HepG2 (cell line): ENCODE data around the gene NTN5. TPM values are rescaled to one million over a fixed set of nuclear protein-coding genes. Genes with fewer than 3 reads are reported as not detected.

ENCODE experiments used
- EP300 ChIP-seq, 3 experiments: sonication (generic) in 1 of 3; formaldehyde crosslinking in 1 of 3; IDR thresholded peaks; 2 replicates each; pipeline versions ENCODE4 v1.5.1 to v1.6.1; 2011 to 2020; ENCODE audit warnings: low read depth in 2 of 3, low read length in 2 of 3, borderline replicate concordance in 1 of 3, improper control_type of control experiment in 1 of 3, mild to moderate bottlenecking in 1 of 3, missing genetic modification reagents in 1 of 3, moderate library complexity in 1 of 3
- FOXC1 ChIP-seq: sonication (generic); formaldehyde crosslinking; IDR thresholded peaks from 2 replicates; pipeline ENCODE4 v1.8.0; 2022; ENCODE audit warnings: mild to moderate bottlenecking, missing genetic modification reagents, borderline replicate concordance
- FOXM1 ChIP-seq: sonication (generic); formaldehyde crosslinking; IDR thresholded peaks from 2 replicates; pipeline ENCODE4 v1.5.0; 2020; ENCODE audit warnings: missing genetic modification reagents
- IKZF1 ChIP-seq: fragments of 450-650 bp; IDR thresholded peaks from 2 replicates; pipeline ENCODE4 v1.7.1; 2016
- NAIF1 ChIP-seq: sonication (generic); formaldehyde crosslinking; IDR thresholded peaks from 2 replicates; pipeline ENCODE4 v1.5.0; 2020; ENCODE audit warnings: mild to moderate bottlenecking, missing genetic modification reagents, borderline replicate concordance
- SUZ12 ChIP-seq: fragments of 150-350 bp; IDR thresholded peaks from 2 replicates; pipeline ENCODE4 v1.6.1; 2014; ENCODE audit warnings: low read depth, low read length
- TEAD3 ChIP-seq: optimal IDR thresholded peaks from 2 replicates; pipeline ENCODE3; 2016; ENCODE audit warnings: borderline replicate concordance
- ZBTB4 ChIP-seq: sonication (generic); formaldehyde crosslinking; IDR thresholded peaks from 2 replicates; pipeline ENCODE4 v1.4.0; 2020; ENCODE audit warnings: missing genetic modification reagents, mild to moderate bottlenecking, borderline replicate concordance
- ZFP37 ChIP-seq: sonication (generic); formaldehyde crosslinking; IDR thresholded peaks from 2 replicates; pipeline ENCODE4 v1.4.0; 2020; ENCODE audit warnings: missing genetic modification reagents, borderline replicate concordance
- ZNF20 ChIP-seq: sonication (generic); formaldehyde crosslinking; IDR thresholded peaks from 2 replicates; pipeline ENCODE4 v1.4.0; 2020; ENCODE audit warnings: mild to moderate bottlenecking, moderate library complexity, missing genetic modification reagents
- ZNF383 ChIP-seq: sonication (generic); formaldehyde crosslinking; IDR thresholded peaks from 2 replicates; pipeline ENCODE4 v1.4.0; 2020; ENCODE audit warnings: missing genetic modification reagents, mild to moderate bottlenecking, borderline replicate concordance
- ZNF703 ChIP-seq: sonication (generic); formaldehyde crosslinking; IDR thresholded peaks from 2 replicates; pipeline ENCODE4 v1.5.1; 2020; ENCODE audit warnings: missing genetic modification reagents, mild to moderate bottlenecking, moderate library complexity, borderline replicate concordance
- polyA plus RNA-seq, 8 experiments: library from polyadenylated mRNA; depleted of rRNA in 3 of 8; stranded (reverse) in 7 of 8; unstranded in 1 of 8; fragments of >200 nt; fragmentation: Illumina TruSeq in 4 of 8; extraction: Trizol in 4 of 8; gene quantifications; 2 replicates each; pipeline versions ENCODE4 v1.2.1 to v1.2.3, GENCODE V29; 2011 to 2016; ENCODE audit warnings: low read depth in 4 of 8, missing spikeins in 1 of 8, mixed read lengths in 1 of 8; ENCODE audit not compliant: insufficient read depth in 1 of 8
- total RNA-seq, 5 experiments: library from RNA; depleted of rRNA; stranded (reverse); fragments of >200 nt; fragmentation: Illumina TruSeq; extraction: Trizol; gene quantifications; 2 replicates each; pipeline ENCODE4 v1.2.3, GENCODE V29; 2016; ENCODE audit warnings: low read depth in 1 of 5
- TF ChIP-seq, protein P1 (sequence below): sonication (generic); formaldehyde crosslinking; IDR thresholded peaks from 2 replicates; pipeline ENCODE4 v1.5.0; 2020; ENCODE audit warnings: mild to moderate bottlenecking, missing genetic modification reagents

NTN5 gene
- total and polyA plus RNA-seq, 2 of the 13 experiments (the other 11 are each of a cell fraction or from before 2014, with no cell fraction given), result 0.05 TPM; not detected in 1

GRCh38 chr19:48644839-48645619 is 27.8 kb downstream of the NTN5 start (continued):
- no peak for TF ChIP-seq EP300 (IDR thresholded peaks at IDR 0.05; ENCODE audit: low read depth in 2 of 2, low read length in 2 of 2)
- no peak for TF ChIP-seq EP300 (CRISPR knock-in tag; IDR thresholded peaks at IDR 0.05; ENCODE audit: borderline replicate concordance)
- TF ChIP-seq FOXC1, result no peak
- TF ChIP-seq, protein P1, sequence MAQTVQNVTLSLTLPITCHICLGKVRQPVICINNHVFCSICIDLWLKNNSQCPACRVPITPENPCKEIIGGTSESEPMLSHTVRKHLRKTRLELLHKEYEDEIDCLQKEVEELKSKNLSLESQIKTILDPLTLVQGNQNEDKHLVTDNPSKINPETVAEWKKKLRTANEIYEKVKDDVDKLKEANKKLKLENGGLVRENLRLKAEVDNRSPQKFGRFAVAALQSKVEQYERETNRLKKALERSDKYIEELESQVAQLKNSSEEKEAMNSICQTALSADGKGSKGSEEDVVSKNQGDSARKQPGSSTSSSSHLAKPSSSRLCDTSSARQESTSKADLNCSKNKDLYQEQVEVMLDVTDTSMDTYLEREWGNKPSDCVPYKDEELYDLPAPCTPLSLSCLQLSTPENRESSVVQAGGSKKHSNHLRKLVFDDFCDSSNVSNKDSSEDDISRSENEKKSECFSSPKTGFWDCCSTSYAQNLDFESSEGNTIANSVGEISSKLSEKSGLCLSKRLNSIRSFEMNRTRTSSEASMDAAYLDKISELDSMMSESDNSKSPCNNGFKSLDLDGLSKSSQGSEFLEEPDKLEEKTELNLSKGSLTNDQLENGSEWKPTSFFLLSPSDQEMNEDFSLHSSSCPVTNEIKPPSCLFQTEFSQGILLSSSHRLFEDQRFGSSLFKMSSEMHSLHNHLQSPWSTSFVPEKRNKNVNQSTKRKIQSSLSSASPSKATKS, result no peak
- TF ChIP-seq TEAD3 (CRISPR knock-in tag), result no peak
- TF ChIP-seq ZNF20 (CRISPR knock-in tag), result no peak
- TF ChIP-seq ZNF383 (CRISPR knock-in tag), result no peak
- no peak for TF ChIP-seq ZNF703 (CRISPR knock-in tag)
- no peak for TF ChIP-seq ZBTB4 (CRISPR knock-in tag)
- peak; percentile 99 for TF ChIP-seq SUZ12
- no peak for TF ChIP-seq FOXM1
- no peak for TF ChIP-seq IKZF1
- TF ChIP-seq ZFP37, result no peak
- TF ChIP-seq NAIF1 (CRISPR knock-in tag), result no peak
